AG09319 (cell line): Measurements from ENCODE around the gene KCNK7.
A peak's percentile ranks its signal among the peaks of the same experiment; 100 is the strongest.

ENCODE experiments used
- DNase-seq: peaks from one replicate; pipeline ENCODE4 v3.0.0-alpha.2; 2010; ENCODE audit warnings: low read depth; ENCODE audit errors: extremely low read depth
- TF ChIP-seq, protein P1 (sequence below): IDR thresholded peaks from 2 replicates; pipeline ENCODE4 v1.5.1; 2011; ENCODE audit warnings: low read depth, mild to moderate bottlenecking, inconsistent platforms, low read length, moderate library complexity

KCNK7 gene

DNA sequence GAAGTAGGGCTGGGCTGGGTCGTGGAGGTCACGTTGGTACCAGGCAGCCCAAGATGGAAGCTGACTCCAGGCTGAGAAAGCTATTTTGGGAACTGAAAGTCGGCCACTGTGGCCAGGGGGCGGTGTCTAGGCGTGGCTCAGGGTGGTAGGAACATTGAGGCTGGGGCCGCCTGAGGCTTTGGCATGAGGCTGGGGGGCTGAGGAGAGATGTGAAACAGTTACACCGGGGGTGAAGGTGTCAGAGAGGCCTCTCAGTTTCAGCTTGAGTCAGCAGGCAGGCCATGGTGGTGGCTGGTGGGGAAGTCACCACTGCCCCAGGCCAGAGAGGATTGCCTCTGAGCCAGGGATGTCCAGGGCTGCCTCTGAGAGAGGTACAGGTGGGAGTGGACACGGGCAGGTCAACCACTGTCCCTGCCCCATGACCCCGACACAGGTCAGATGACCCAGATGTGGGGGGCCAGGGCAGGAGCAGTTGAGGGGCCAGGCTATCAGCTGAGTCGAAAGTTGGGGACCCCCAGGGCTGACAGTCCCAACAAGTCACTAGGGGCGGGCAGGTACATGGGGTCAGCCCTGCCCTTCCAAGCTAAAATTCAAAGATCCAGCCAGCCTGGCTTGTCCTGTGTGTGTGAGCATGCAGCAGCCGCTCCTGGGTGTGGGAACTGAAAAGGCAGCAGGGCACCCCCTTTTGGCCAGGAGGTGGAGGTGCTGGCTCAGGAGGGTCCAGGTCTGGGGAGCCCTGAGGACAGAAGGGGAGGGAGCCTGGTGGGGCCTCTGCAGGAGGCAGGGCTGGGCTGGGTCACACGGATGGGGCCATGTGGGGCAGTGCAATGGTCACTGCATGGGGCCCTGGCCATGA lies 7.2 kb downstream of the KCNK7 start:
- DNase-seq = no peak
- TF ChIP-seq, protein P1, sequence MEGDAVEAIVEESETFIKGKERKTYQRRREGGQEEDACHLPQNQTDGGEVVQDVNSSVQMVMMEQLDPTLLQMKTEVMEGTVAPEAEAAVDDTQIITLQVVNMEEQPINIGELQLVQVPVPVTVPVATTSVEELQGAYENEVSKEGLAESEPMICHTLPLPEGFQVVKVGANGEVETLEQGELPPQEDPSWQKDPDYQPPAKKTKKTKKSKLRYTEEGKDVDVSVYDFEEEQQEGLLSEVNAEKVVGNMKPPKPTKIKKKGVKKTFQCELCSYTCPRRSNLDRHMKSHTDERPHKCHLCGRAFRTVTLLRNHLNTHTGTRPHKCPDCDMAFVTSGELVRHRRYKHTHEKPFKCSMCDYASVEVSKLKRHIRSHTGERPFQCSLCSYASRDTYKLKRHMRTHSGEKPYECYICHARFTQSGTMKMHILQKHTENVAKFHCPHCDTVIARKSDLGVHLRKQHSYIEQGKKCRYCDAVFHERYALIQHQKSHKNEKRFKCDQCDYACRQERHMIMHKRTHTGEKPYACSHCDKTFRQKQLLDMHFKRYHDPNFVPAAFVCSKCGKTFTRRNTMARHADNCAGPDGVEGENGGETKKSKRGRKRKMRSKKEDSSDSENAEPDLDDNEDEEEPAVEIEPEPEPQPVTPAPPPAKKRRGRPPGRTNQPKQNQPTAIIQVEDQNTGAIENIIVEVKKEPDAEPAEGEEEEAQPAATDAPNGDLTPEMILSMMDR = peak; percentile 33

DNA sequence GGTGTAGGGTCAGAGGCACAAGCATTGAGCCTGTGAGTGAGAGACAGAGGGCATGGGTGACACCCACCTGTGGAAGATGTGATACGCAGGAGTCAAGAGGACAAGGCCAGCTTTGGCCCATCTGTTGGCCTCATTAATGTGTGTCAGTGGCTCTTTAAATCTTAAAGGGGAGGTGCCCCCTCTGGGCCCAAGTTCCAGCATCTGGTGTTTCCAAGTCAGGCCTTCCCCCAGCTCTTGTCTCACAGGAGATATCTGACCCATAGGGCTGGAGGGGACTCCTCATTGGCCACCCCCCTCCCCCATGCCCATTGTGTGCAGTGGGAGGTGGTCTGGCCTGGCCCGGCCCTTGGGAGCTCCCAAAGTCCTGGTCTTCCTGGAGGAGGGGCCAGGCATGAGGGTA lies 8.9 kb downstream of the KCNK7 start:
- peak; percentile 64 for DNase-seq
- TF ChIP-seq, protein P1 = no peak

GRCh38 chr11:65586247-65586630 lies 9.4 kb downstream of the KCNK7 start:
- TF ChIP-seq, protein P1 = no peak
- DNase-seq = no peak

DNA sequence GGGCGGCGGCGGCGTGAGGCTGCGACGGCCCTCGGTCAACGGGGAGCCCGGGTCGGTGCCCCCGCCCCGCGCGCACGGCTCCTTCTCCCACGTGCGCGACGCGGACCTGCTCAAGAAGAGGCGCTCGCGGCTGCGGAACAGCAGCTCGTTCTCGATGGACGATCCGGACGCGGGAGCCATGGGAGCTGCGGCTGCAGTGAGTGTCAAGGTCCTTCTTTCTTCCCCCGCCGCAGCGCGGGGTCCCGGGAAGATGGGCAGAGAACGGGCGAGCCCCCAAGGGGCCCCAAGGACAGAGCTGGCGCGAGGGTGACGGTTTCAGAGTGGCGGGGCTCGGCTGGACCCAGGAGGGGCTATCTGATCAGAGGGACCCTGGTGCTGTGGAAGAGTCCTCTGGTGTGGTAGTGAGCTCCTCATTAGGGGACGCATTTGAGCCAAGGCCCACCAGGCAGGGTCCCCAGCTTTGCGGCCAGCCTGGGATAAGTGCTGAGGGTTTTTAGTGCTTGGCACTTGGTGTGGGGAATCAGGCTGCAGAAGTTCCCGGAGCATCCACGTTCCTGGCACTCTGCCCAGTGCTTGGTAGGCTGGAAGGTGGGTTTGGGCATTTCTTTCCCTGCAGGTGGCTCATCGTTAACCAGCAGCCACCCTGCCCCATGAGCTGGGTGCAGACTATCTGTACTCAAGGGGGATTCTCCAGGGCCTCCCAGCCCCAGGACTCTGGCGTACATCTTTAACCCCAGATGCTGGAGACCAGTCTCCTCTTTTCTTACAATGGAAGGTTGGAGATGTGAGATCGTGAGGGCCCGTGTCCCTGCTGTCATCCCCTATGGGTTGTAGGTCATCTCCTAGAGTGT lies 10.0 kb downstream of the KCNK7 start:
- no peak for DNase-seq
- TF ChIP-seq, protein P1 = no peak

GRCh38 chr11:65584723-65585171 lies 10.9 kb downstream of the KCNK7 start:
- TF ChIP-seq, protein P1 = no peak
- DNase-seq = no peak

DNA sequence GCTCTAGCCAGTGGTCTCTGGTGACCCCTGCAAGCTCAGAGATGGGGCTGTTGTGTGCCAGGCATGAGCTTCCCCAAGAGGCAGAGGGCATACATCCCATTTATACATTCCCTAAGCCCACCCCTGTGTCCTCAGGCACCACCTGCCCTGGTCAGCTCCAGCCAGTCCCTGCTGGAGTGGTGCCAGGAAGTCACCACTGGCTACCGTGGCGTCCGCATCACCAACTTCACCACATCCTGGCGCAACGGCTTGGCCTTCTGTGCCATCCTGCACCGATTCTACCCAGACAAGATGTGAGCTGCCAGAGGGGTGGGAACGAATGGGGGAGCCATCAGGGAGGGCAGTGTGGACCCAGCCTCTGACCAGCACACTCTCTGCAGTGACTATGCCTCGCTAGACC lies 11.5 kb downstream of the KCNK7 start:
- no peak for DNase-seq
- TF ChIP-seq, protein P1 = no peak

- TF ChIP-seq, protein P1 = no peak
- DNase-seq = no peak
Observed at GRCh38 chr11:65583589-65583988, 12.0 kb downstream of the KCNK7 start.
